ENCODE measurements around the gene PLEKHG3.

Gene PLEKHG3

DNA sequence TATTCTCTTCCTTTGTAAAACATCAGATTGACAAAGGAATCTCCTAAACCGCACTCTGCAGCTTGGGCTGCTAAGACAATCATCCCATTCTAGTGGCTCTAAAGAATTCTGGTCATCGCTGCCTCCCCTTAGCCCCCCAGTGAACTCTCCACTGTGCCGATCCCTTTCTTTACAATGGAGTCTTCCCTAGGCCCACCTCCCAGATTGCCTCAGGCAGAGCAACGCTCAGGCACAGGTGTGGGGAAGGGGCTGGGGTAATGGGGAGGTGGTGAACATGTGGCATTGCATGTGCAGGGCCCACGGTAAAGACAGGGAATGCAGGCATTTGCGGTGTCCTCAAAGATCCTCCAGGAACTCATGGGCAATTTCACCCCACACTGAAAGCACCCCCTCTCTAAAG is 86.3 kb downstream of the PLEKHG3 start:
- no peak for DNase-seq

DNA sequence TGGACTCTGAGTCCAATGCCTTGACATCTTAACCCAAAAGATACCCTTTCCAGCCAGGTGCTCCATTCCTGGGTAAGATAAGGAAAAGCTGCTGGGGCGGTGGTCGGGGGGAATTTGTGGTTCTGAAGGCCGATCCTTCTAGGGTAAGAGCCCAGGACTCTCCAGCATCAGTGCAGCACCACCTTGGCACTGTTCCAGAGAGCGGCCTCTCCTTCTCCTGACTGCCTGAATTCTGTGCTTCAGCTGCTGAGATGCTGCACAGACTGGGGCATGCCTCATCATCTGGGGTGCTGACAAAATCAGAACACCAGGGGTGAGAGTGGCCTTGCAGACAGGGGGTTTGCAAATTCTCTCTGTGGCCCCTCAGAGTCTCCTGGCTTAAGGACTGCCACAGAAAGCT is 88.0 kb downstream of the PLEKHG3 start:
- no peak for DNase-seq

DNA sequence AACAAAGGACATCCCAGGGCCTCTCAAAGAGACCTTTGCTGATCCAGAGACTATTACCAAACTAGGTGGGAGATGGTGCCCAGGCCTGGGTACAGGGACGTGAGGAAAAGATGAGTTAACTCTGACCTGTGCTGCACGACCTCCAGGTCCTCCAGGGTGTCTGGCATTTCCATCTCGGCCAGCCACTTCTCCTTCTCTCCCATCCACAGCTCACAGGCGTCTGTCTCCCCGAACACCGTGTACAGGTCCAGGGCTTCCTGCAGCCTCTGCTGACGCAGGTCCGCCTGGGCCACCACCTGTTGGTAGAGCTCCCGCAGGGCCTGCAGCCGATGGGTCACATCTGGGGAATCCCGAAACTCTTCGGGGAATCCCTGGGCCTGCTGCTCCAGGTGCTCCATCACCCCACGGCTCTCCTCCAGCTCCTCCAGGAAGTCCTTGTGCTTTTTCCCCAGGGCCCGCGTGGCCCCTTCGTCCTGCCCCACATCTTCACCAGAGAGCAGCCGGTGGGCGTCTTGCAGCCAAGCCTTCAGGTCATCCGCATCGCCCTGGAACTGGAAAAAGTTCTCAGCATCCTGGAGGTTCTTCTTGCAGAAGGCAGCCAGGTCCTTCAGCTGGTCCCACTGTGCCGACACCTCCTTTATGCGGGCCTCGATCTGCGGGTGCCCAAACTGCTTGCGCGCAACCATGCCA is 88.8 kb downstream of the PLEKHG3 start:
- no peak for DNase-seq

DNA sequence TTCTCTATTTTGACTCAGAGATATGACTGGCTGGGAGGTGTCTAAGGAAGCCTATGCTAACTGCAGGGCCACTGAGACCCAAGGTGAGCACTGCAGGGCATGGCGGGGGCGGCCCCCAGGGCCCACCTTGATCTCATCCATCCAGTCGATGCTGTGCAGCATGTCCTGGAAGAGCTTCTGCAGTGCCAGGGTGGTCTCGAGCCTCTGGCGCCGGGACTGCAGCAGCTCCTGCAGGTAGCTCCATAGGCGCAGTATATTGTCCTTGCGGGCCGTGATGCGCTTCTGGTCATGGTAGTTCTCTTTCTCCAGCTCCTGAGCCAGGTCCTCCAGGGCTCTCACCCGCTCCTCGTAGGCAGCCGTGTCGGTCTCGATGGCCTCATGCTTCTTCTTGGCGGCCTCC is 91.0 kb downstream of the PLEKHG3 start:
- DNase-seq: no peak

DNA sequence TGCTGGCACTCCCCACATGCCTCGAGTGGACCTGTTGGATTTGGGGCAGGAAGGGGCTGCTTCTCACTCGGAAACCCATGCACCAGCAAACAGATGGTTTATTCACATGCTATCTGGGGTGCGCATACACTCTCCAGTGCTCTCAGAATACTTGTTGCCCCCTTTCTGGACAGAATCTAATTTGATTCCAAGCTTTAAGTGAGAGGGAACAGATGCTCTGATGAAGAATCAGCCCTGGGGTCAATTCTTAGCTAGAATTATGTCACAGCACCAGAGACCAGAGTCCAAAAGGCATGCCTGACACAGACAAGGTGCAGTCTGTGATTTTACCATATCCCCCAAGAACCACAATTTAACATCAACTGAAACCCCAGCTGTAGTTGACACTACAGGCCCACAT is 91.7 kb downstream of the PLEKHG3 start:
- DNase-seq: no peak

DNA sequence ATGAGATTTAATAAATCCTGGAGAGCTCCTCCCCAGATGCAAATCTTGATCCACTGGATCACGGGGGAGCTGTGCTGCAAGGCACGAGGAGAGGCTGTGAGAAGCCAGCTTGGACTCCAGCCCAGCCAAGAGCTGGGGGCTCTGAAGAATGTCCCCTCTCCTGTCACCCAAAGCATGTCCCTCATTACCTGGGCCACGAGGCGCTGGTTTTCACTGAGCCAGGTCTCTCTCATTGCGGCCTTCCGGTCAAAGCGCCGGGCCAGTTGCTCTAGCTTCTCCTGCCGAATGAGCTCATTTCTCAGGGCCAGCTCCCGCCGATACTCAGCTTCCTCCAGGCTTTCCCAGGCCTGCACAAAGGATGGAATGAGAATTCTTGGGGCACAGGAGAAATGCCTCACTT is 92.1 kb downstream of the PLEKHG3 start:
- no peak for DNase-seq

DNA sequence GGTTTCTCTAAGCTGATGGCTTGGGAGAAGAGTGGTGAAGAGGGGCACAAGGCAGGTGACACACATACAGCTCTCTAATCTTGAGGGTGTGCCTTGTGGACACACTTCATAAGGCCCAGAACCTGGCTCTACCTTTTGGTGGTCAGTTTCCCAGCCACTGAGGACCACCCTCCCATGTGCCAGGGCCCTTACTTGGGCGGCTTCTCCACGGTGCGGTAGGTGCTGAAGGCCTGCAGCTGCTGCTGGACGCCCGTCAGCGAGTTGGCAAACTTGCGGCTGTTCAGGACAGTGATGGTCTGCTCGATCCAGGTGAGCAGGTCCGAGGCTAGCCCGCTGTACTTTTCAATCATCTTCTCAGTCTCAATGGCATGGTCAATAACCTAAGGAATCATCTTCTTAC is 95.3 kb downstream of the PLEKHG3 start:
- DNase-seq: no peak
